HG03139 (cell line): ENCODE measurements around the gene PPL.
"Not testable (repeated sequence)": the region's sequence is repeated elsewhere in the genome, so short reads cannot be mapped to it uniquely, and the experiment has no call there.

ENCODE experiments used
- ATAC-seq: cut with Tn5 transposase; IDR thresholded peaks from one replicate; pipeline ENCODE4 v1.9.1; 2021; ENCODE audit not compliant: unreplicated experiment

The PPL gene

GRCh38 chr16:4935241-4935855 lies 1.6 kb downstream of the PPL start:
- no peak for ATAC-seq

- ATAC-seq: no peak
These were observed 2.4 kb downstream of the PPL start for GRCh38 chr16:4934591-4934990.

- no peak for ATAC-seq
These were observed 3.0 kb downstream of the PPL start for GRCh38 chr16:4933871-4934395.

GRCh38 chr16:4933433-4933832 lies 3.5 kb downstream of the PPL start:
- no peak for ATAC-seq

GRCh38 chr16:4931381-4931780 lies 5.6 kb downstream of the PPL start:
- no peak for ATAC-seq

- not testable (repeated sequence) for ATAC-seq
These were observed 7.3 kb downstream of the PPL start for GRCh38 chr16:4929619-4930018.

- no peak for ATAC-seq
These were observed 8.7 kb downstream of the PPL start for GRCh38 chr16:4928227-4928626.

- ATAC-seq: no peak
These were observed 9.3 kb downstream of the PPL start for GRCh38 chr16:4927661-4928060.

- no peak for ATAC-seq
These were observed 10.0 kb downstream of the PPL start for GRCh38 chr16:4926928-4927327.

GRCh38 chr16:4925791-4926190 lies 11.2 kb downstream of the PPL start:
- ATAC-seq: no peak

- no peak for ATAC-seq
These were observed 11.7 kb downstream of the PPL start for GRCh38 chr16:4925293-4925607.

GRCh38 chr16:4924593-4925292 lies 12.2 kb downstream of the PPL start:
- ATAC-seq: no peak

- ATAC-seq: no peak
These were observed 13.1 kb downstream of the PPL start for GRCh38 chr16:4923853-4924252.

GRCh38 chr16:4922721-4923342 lies 14.1 kb downstream of the PPL start:
- ATAC-seq: no peak

- no peak for ATAC-seq
These were observed 16.1 kb downstream of the PPL start for GRCh38 chr16:4920826-4921225.

- no peak for ATAC-seq
These were observed 18.1 kb downstream of the PPL start for GRCh38 chr16:4918781-4919251.

GRCh38 chr16:4917117-4917516 lies 19.8 kb downstream of the PPL start:
- no peak for ATAC-seq

- no peak for ATAC-seq
These were observed 21.7 kb downstream of the PPL start for GRCh38 chr16:4915226-4915761.

- ATAC-seq: no peak
These were observed 22.3 kb downstream of the PPL start for GRCh38 chr16:4914528-4915225.

GRCh38 chr16:4913774-4914525 lies 23.0 kb downstream of the PPL start:
- no peak for ATAC-seq
